GM19099 (cell line): Measurements from ENCODE around the gene EXOSC10.

ENCODE experiments used
- POLR2A ChIP-seq: IDR thresholded peaks from 3 replicates; pipeline ENCODE4 v1.6.1; 2011; ENCODE audit warnings: low read depth; ENCODE audit not compliant: insufficient read length; ENCODE audit errors: extremely low read depth

EXOSC10 gene

DNA sequence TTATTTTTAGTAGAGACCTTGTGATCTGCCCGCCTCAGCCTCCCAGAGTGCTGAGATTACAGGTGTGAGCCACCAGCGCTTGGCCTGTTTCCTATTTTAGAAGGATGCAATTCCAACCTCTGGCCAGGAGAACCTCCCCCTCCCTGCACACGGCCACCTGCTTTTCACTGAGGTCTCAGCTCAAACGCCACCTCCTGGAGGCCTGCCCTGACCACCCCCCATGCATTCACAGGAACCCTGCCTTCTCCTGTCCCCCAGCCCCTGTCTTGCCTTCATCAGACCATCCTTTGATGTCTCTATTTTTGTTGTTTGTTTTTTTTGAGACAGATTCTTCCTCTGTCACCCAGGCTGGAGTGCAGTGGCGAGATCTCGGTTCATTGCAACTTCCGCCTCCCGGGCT is 42.2 kb downstream of the EXOSC10 start:
- TF ChIP-seq POLR2A = no peak

DNA sequence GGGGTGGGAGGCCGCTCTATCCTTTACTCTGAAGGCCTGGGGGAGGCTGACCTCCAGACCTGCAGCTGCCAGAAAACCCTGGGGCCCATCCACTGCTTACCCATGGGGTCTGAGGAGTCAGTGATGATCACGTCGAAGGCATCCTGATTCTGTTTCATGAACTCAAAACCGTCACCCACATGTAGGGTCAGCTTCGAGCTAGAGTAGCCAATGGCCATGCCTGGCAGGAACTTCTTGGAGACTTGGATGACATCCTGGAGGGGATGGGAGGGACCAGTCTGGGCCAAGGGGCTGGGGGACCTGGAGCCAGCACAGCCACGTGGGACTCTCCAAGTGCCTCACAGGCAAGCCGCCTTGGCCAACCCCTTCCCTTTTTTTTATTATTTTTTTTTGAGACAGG is 43.2 kb downstream of the EXOSC10 start:
- TF ChIP-seq POLR2A = no peak

DNA sequence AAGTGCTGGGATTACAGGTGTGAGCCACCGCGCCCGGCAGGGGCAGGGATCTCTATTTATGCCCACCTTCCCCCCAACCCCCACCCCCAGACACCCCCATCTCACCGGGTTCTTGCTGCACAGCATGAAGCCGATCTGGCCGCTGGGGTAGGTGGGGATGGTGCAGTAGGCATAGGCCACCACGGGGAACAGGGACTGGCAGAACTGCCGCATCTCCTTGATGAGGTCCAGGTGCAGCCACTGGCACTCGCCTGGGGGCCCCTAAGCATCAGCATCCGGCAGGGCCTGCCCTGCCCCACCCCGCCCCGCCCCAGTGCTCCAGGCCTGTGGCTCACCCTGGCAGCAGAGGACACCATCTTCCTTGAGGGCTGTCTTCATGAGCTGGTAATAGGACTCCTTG is 44.0 kb downstream of the EXOSC10 start:
- no peak for TF ChIP-seq POLR2A

DNA sequence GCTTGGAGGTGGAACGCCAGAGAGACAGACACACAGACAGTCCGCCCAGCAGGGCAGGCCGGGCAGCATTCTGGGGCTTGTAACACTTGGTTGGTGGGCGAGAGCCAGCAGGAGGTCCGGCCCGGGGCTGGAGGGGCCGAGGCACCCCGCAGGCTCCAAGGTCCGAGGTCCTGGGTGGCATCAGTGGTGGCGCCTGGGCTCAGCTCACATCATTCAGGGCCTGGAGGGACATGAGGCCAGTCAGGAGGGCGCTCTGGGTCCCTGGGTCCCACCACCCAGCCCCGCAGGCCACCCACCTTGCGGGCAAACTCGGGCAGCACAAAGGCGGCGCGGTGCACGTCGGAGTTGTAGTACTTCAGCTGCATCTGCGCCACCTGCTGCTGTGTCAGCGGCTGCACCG is 45.0 kb downstream of the EXOSC10 start:
- no peak for TF ChIP-seq POLR2A

DNA sequence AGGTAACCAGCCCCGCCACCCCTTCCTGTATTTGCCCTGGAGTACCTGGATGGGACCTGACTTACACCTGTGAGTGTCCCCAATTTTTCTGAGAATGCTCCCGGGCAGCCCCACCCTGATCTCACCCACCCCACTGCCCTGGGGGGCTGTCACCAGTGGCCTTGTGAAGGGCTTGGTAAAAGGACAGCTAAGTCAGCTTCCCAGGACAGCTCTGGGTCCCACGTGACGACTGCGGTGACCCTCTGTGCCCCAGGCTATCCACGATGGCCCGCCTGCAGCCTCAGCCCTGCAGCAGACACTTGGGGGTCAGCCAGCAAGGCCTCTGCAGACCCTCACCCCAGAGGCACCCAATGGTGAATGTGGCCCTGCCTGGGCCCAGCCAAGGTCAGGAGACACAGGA is 45.5 kb downstream of the EXOSC10 start:
- TF ChIP-seq POLR2A = no peak

DNA sequence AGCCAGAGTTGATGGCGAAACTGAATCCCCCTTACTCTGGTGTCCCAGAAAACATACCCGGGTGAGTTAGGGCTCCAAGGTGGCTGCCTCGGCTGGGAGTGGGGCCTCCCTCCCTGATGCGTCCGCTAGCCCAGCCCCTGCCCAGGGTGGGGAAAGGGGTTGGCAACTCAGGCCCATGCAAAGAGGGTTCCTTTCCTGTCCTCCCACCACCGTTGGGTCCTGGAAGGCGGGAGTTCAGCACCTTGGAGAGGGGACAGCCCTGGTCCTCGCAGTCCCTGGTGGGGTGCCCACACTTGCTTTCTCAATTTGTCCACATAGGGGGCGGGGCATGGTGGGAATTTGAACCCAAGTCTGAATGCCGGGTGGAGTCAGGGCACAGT is 45.9 kb downstream of the EXOSC10 start:
- no peak for TF ChIP-seq POLR2A

DNA sequence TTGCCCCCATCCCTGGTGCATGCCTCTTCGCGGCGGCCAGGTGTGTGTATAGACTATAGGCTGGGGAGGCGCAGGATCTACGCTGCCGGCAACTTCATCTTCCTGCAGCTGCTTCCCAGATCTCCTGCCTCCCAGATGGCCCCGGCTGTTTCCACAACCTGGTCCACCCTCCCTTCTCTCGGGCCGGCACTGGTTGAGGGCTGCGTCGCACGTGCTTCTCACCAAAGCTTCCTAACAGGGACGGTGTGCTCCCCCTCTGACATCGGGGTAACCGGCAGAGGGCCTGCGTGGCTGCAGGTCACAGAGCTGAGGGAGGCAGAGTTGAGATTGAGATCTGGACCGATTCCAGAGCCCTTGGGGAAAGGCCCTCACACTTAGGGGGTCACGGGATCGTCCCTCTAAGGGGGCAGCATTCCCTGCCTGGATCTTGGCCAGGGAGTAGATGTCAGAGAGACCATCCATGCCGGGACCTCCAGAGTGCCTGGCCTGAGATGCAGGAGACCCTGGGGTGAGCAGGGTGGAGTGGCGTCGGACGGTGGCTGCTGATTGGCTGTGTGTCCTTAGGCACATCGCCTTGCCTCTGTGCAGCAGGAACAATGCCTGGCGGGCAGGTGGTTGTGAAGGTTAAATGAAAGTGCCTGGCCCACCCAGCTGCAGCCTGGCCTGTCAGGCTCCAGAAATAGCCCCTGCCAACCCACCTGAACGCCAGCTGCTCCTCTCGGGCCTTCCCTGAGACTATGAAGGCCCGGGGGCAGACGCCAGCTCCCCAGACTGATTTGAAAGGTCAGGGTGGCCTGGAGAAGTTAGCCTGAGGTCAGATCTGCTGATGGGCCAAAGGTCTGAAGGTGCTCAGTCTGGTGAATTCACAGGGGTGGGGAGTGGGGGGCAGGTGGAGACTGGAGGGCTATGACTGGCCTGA is 46.6 kb downstream of the EXOSC10 start:
- peak; percentile 26 for TF ChIP-seq POLR2A

DNA sequence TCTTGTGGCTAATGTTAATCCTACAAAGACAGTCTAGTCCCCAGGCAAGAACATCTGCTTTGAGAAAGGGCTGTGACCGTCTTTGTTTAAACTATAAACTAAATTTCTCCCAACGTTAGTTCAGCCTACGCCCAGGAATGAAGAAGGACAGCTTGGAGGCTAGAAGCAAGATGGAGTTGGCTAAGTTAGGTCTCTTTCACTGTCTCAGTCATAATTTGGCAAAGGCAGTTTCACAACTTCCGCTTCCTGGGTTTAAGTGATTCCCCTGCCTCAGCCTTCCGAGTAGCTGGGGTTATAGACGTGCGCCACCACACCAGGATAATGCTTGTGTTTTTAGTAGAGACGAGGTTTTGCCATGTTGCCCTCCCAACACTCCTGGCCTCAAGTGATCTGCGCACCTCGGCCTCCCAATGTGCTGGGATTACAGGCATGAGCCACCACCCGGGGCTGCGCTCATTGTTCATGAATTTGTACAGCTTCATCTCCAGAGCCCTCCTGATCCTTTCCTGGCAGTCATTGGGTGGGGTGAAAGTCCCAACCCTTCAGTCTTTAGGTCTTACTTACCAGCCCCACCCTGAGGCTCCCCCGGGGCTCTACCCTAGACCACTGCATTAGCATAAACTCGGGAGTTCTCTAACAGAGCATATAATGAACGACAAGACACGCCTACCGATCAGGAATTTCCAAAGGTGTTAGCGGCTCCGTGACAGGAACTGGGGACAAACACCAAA is 47.7 kb downstream of the EXOSC10 start:
- no peak for TF ChIP-seq POLR2A

DNA sequence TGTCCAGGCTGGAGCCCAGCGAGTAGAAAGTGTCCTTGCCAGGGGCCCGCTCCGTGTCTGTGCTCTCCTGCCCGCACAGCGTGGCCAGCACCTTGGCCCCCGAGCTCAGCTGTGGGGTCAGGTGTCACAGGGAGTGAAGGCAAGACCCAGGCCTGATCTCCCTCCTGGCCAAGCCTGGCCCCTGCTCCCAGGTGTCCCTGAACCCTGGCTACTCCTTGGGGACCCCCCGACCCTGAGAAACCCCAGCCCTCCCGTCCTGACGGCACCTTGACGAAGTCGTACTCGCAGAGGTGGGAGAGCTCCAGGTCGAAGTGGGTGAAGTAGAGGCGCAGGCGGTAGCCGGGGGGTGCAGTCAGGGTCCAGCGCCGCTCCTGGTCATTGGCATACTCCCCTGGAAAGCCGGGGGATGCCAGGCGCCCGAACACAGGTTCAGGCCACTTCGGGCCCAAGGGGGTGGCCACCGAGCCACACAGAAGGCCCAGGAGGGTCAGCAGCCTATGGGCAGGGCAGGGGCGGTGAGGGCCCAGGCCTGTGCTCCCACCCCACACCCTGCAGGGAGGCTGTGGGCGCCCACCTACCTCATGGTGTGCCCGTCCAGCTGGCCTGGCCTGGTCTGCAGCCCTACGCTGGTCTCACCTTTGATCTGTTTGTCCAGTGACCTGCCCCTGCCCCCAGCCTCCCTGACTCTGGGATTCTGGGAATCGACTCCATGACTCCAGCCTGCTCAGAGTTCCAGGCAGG is 52.9 kb downstream of the EXOSC10 start, which contains the start of gene MASP2:
MASP2 (minus strand) TSS at position 615 of the 741 bp plus-strand sequence; CDS start at position 583, 32 bp downstream.
- TF ChIP-seq POLR2A = no peak

DNA sequence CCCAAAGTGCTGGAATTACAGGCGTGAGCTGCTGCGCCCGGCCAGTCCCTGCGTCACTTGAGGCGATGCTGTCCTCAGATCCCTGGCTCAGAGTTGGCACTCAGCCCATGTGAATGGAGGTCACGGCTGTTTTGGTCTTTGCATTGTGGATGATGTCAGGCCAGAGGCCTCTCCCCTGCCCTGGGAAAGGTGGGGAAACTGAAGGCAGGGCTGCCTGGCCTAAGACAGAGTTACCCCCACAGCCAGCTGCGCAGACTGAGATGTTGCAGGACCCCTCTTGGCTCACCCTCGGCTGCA is 53.5 kb downstream of the EXOSC10 start:
- TF ChIP-seq POLR2A = no peak

DNA sequence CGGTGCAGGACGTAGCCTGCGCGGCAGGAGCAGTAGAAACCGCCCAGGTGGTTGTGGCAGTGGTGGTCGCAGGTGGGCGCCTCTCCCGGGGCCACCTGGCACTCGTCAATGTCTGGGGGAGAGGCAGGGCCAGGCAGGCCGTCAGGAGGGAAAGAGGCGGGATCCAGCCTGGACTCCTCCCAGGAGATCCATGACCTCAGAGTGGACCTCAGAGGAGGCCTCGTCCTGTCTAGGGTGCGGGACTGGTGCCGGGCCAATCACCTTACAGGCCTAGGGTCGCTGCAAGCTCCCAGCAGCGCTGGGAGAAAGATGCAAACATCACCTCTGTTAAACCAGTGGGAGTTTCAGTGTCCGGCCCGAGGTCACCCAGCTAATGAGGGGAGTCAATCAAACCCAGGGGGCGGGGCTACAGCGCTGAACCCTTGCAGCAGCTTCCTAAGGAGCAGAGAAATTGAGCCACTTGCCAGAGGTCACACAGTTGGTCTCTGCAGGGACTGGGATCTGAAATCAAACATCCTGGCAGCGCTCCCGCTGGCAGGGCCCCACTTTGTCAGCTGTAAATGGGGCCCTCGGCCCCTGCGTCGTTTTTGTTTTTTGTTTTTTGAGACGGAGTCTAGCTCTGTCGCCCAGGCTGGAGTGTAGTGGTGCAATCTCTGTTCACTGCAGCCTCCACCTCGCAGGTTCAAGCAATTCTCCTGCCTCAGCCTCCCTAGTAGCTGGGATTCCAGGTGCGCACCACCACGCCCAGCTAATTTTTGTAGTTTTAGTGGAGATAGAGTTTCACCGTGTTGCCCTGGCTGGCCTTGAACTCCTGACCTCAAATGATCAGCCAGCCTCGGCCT is 54.0 kb downstream of the EXOSC10 start:
- no peak for TF ChIP-seq POLR2A

DNA sequence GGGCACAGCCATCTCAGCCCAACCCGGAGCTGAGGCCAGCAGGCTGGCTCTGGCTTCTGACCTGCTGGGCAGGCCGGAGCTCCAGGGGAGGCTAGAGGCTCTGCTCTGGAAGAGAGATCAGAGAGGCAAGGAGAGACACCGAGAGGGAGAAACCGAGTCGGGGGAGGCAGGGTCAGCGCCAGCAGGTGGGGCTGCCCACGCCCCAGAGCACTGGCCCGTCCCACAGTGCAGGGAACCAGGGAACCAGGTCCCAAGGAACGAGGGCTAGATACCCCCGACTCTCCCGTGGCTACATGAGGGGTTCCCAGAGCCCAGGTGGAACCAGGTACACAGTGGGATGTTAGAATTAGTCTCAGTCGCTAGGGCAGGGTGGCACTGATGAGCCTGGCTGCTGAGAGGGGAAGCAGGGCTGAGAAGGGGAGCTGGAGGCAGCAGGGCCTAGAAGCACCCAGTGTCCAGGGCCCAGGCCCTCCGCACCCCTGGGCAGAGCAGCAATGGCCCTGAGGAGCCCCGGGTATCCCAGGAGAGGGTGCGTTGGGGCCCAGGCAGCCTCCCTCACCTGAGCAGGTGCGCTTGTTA is 54.7 kb downstream of the EXOSC10 start:
- TF ChIP-seq POLR2A = no peak

DNA sequence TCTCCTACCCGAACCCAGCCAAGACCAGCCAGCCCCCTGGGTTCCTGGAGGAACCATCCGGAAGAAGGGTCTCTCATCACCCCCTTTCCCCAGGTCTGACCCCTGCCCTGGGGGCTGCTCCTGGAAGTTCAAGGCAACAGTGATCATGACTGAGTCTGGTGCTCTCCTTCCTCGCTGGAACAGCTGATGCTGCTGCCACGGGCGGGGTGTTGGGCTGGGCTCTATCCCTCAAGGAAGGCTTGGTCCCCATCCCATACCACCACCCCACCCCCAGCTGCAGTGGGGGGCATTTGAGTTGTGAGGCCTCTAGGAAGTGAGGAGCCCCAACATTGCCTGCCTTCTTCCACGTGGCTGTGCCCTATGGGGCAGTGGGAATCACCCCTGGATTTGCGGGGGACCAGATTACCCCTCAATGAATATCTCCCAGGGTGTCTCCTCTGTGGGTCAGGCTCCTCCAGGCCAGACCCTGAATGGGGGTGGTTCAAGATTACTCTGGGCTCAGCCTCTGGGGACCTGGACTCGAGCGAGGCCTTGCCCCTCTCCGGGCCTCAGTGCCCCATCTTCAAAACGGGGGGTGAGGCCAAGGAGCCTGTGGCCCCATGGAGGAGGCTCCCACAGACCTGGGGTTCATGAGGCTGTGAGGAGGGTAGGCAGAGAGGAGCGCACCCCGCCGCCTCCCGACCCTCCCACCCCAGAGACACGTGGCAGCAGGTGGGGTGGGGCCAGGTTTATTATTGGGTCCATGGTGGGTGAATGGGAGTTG is 55.4 kb downstream of the EXOSC10 start:
- TF ChIP-seq POLR2A = no peak
